H9 (cell line): Measurements from ENCODE around the gene MAP4K3. TPM values are rescaled to one million over a fixed set of nuclear protein-coding genes. Genes with fewer than 3 reads are reported as not detected.

Source experiments
- DNase-seq: peaks from one replicate; pipeline ENCODE4 v3.0.0-alpha.2; 2017
- H2AFZ ChIP-seq: one replicate; pipeline ENCODE4 v1.6.1; 2013; ENCODE audit warnings: mild to moderate bottlenecking, low read length, control low read depth, moderate library complexity
- H2AK5ac ChIP-seq: 2 replicates; pipeline ENCODE4 v1.6.1; 2013; ENCODE audit warnings: low read length, control low read depth, mixed read lengths; ENCODE audit not compliant: insufficient read length
- H2BK120ac ChIP-seq: one replicate; pipeline ENCODE4 v1.6.1; 2013; ENCODE audit warnings: low read depth, mild to moderate bottlenecking, low read length, control low read depth, inconsistent platforms; ENCODE audit not compliant: poor library complexity, severe bottlenecking
- H2BK12ac ChIP-seq: 2 replicates; pipeline ENCODE4 v1.6.1; 2013; ENCODE audit warnings: low read length, control low read depth, mixed read lengths, low read depth; ENCODE audit not compliant: insufficient read length
- H2BK15ac ChIP-seq: 2 replicates; pipeline ENCODE4 v1.6.1; 2013; ENCODE audit warnings: low read depth, low read length, control low read depth
- H2BK20ac ChIP-seq: one replicate; pipeline ENCODE4 v1.6.1; 2013; ENCODE audit warnings: low read depth, mild to moderate bottlenecking, low read length, control low read depth, inconsistent platforms; ENCODE audit not compliant: poor library complexity, severe bottlenecking
- H2BK5ac ChIP-seq: 2 replicates; pipeline ENCODE4 v1.6.1; 2013; ENCODE audit warnings: low read length, control low read depth, mixed read lengths; ENCODE audit not compliant: insufficient read length
- H3K14ac ChIP-seq: 2 replicates; pipeline ENCODE4 v1.6.1; 2013; ENCODE audit warnings: low read length, control low read depth; ENCODE audit not compliant: insufficient read depth
- H3K18ac ChIP-seq: 2 replicates; pipeline ENCODE4 v1.6.1; 2013; ENCODE audit warnings: low read depth, mild to moderate bottlenecking, mixed read lengths, low read length, control low read depth; ENCODE audit not compliant: insufficient read length
- H3K23ac ChIP-seq: 2 replicates; pipeline ENCODE4 v1.6.1; 2013; ENCODE audit warnings: low read length, control low read depth, mixed read lengths, low read depth; ENCODE audit not compliant: insufficient read length
- H3K23me2 ChIP-seq: 2 replicates; pipeline ENCODE4 v1.6.1; 2013; ENCODE audit warnings: low read depth, mild to moderate bottlenecking, mixed read lengths, low read length, control low read depth; ENCODE audit not compliant: insufficient read length, poor library complexity, severe bottlenecking
- H3K27ac ChIP-seq: 2 replicates; pipeline ENCODE4 v1.5.1; 2013; ENCODE audit warnings: low read length, control low read depth, mixed read lengths, low read depth; ENCODE audit not compliant: insufficient read length
- H3K27me3 ChIP-seq: 2 replicates; pipeline ENCODE4 v1.6.1; 2013; ENCODE audit warnings: low read length, control low read depth, inconsistent platforms; ENCODE audit not compliant: insufficient read depth
- H3K4ac ChIP-seq: 2 replicates; pipeline ENCODE4 v1.6.1; 2013; ENCODE audit warnings: low read depth, mild to moderate bottlenecking, control low read depth, inconsistent platforms, low read length, moderate library complexity
- H3K4me1 ChIP-seq: 2 replicates; pipeline ENCODE4 v1.6.1; 2013; ENCODE audit warnings: low read length, control low read depth, inconsistent platforms; ENCODE audit not compliant: insufficient read depth
- H3K4me2 ChIP-seq: 2 replicates; pipeline ENCODE4 v1.6.1; 2013; ENCODE audit warnings: low read length, control low read depth, mixed read lengths; ENCODE audit not compliant: insufficient read length, insufficient read depth
- H3K56ac ChIP-seq: 2 replicates; pipeline ENCODE4 v1.6.1; 2013; ENCODE audit warnings: low read depth, mild to moderate bottlenecking, mixed read lengths, low read length, control low read depth; ENCODE audit not compliant: insufficient read length
- H3K79me1 ChIP-seq: 2 replicates; pipeline ENCODE4 v1.6.1; 2013; ENCODE audit warnings: low read depth, mild to moderate bottlenecking, moderate library complexity, low read length, control low read depth, inconsistent platforms; ENCODE audit not compliant: insufficient read depth, poor library complexity, severe bottlenecking
- H3K79me2 ChIP-seq: 2 replicates; pipeline ENCODE4 v1.6.1; 2013; ENCODE audit warnings: low read length, control low read depth, inconsistent platforms; ENCODE audit not compliant: insufficient read depth
- H3K9ac ChIP-seq: 2 replicates; pipeline ENCODE4 v1.6.1; 2013; ENCODE audit warnings: low read length, control low read depth, mixed read lengths; ENCODE audit not compliant: insufficient read length; ENCODE audit errors: extremely low read depth
- H3K9me3 ChIP-seq: one replicate; pipeline ENCODE4 v1.6.1; 2013; ENCODE audit warnings: low read depth, low read length, inconsistent platforms; ENCODE audit not compliant: control insufficient read depth
- H3T11ph ChIP-seq: one replicate; pipeline ENCODE4 v1.6.1; 2013; ENCODE audit warnings: mild to moderate bottlenecking, low read length, control low read depth, inconsistent platforms
- H4K20me1 ChIP-seq: one replicate; pipeline ENCODE4 v1.6.1; 2013; ENCODE audit not compliant: control insufficient read depth, insufficient read length, insufficient read depth
- H4K5ac ChIP-seq: 2 replicates; pipeline ENCODE4 v1.6.1; 2013; ENCODE audit warnings: low read depth, mild to moderate bottlenecking, mixed read lengths, low read length, control low read depth; ENCODE audit not compliant: insufficient read length
- H4K8ac ChIP-seq: replicated peaks from 2 replicates; pipeline ENCODE4 v1.6.1; 2013; ENCODE audit warnings: low read length, control low read depth, mixed read lengths, low read depth; ENCODE audit not compliant: insufficient read length
- H4K91ac ChIP-seq: 2 replicates; pipeline ENCODE4 v1.6.1; 2013; ENCODE audit warnings: low read depth, mild to moderate bottlenecking, moderate library complexity, mixed read lengths, low read length, control low read depth; ENCODE audit not compliant: insufficient read length
- H3K27ac Mint-ChIP-seq, 3 experiments: 2 replicates in 2 of 3; 3 replicates in 1 of 3; pipeline ENCODE4 v1.8.0; 2020 to 2021; ENCODE audit warnings: mixed read lengths in 3 of 3, mild to moderate bottlenecking in 1 of 3, moderate library complexity in 1 of 3
- H3K27me3 Mint-ChIP-seq: 2 replicates; pipeline ENCODE4 v1.8.0; 2021; ENCODE audit warnings: low read depth, mild to moderate bottlenecking, moderate library complexity, mixed read lengths
- H3K36me3 Mint-ChIP-seq, 3 experiments: 2 replicates in 2 of 3; 3 replicates in 1 of 3; pipeline ENCODE4 v1.8.0; 2020 to 2021; ENCODE audit warnings: low read depth in 3 of 3, mixed read lengths in 3 of 3; ENCODE audit not compliant: insufficient read depth in 1 of 3
- H3K4me1 Mint-ChIP-seq, 2 experiments: 2 replicates each; pipeline ENCODE4 v1.8.0; 2020; ENCODE audit warnings: mixed read lengths in 2 of 2
- H3K4me3 Mint-ChIP-seq, 2 experiments: 2 replicates in 1 of 2; 3 replicates in 1 of 2; pipeline ENCODE4 v1.8.0; 2020 to 2021; ENCODE audit warnings: mild to moderate bottlenecking in 2 of 2, mixed read lengths in 2 of 2, moderate library complexity in 1 of 2
- H3K9me3 Mint-ChIP-seq, 2 experiments: 2 replicates in 1 of 2; 3 replicates in 1 of 2; pipeline ENCODE4 v1.8.0; 2020; ENCODE audit warnings: mild to moderate bottlenecking in 2 of 2, mixed read lengths in 2 of 2, moderate library complexity in 1 of 2
- CTCF ChIP-seq: fragments of 200-600 bp; sonication (generic); conservative IDR thresholded peaks from 3 replicates; pipeline ENCODE4 v1.8.0; 2021; ENCODE audit warnings: antibody characterized with exemption, mild to moderate bottlenecking
- WGBS: extraction: QIAGEN DNeasy Blood & Tissue Kit; methylation state at CpG from one replicate; pipeline ENCODE4 v1.1.7; 2013; ENCODE audit warnings: missing lambda C conversion rate, low lambda C conversion rate, mixed read lengths; ENCODE audit not compliant: insufficient read length; ENCODE audit errors: extremely low coverage; 5-methylcytosine and 5-hydroxymethylcytosine counted together
- total RNA-seq: library from RNA; stranded (reverse); gene quantifications from 2 replicates; pipeline ENCODE4 v1.2.1, GENCODE V29; 2021

MAP4K3 gene
- total RNA-seq, 1 experiment from 2014 or later, result 37.9 TPM

GRCh38 chr2:39283561-39283960 is 153.5 kb downstream of the MAP4K3 start:
- Histone ChIP-seq H2BK120ac (no peak overlapping the region), H2BK15ac (no peak overlapping the region), H2AK5ac (no peak overlapping the region), H3K23me2 (no peaks in the 10 kb centered on the region), H2BK20ac (no peak overlapping the region), H4K91ac (no peak overlapping the region), H4K5ac (no peak overlapping the region), H2AFZ (no peak overlapping the region), H2BK5ac (no peak overlapping the region), H3K79me2 (no peaks in the 10 kb centered on the region), H3K27ac (no peak overlapping the region), H3K9ac (no peak overlapping the region), H3K18ac (no peak overlapping the region), H3K14ac (no peak overlapping the region), H3K56ac (no peak overlapping the region), H3K27me3 (no peaks in the 10 kb centered on the region), H4K8ac (no peak overlapping the region), H2BK12ac (no peak overlapping the region), H4K20me1 (no peaks in the 10 kb centered on the region), H3K4me1 (no peaks in the 10 kb centered on the region), H3K4me2 (no peak overlapping the region), H3K79me1 (no peaks in the 10 kb centered on the region), H3K23ac (no peak overlapping the region), H3K9me3 (no peaks in the 10 kb centered on the region), H3K4ac (no peak overlapping the region), H3T11ph (no peak overlapping the region)
- Mint-ChIP-seq H3K9me3 (no peaks in the 10 kb centered on the region), H3K27me3 (no peaks in the 10 kb centered on the region), H3K27ac (no peak overlapping the region), H3K4me3 (no peak overlapping the region), H3K36me3 (peaks cover 8 to 38% (median 23%) of the 10 kb centered on the region in 3 experiments), H3K4me1 (peaks cover 8 to 12% of the 10 kb centered on the region in 2 experiments)
- no peak for TF ChIP-seq CTCF
- no CpG with 5 or more reads among the region's 1 CpG for WGBS
- no peak for DNase-seq
